Stomach (tissue), 9 donors: ENCODE results near the gene RABAC1. TPM values are rescaled to one million over a fixed set of nuclear protein-coding genes. Genes with fewer than 3 reads are reported as not detected.

Source experiments
- DNase-seq, 2 donors: peaks; one replicate each; pipeline versions ENCODE4 v3.0.0 to v3.0.0-alpha.2; 2013 to 2019
- H3K27ac ChIP-seq, 5 donors: fragments of 200-600 bp in 4 of 5; sonication (generic) in 4 of 5; one replicate each; pipeline ENCODE4 v1.5.1; 2013 to 2019; ENCODE audit warnings: mild to moderate bottlenecking in 1 of 5, moderate library complexity in 1 of 5
- H3K27me3 ChIP-seq, 3 donors: fragments of 200-600 bp; sonication (generic); one replicate each; pipeline ENCODE4 v1.5.1; 2017 to 2019; ENCODE audit warnings: mixed run types in 1 of 3
- H3K36me3 ChIP-seq, 4 donors: fragments of 200-600 bp; sonication (generic); 1 replicate in 3 of 4; 2 replicates in 1 of 4; pipeline ENCODE4 v1.5.1; 2016 to 2019
- H3K4me1 ChIP-seq, 4 donors: fragments of 200-600 bp; sonication (generic); one replicate each; pipeline ENCODE4 v1.5.1; 2016 to 2019
- H3K4me3 ChIP-seq, 4 donors: fragments of 200-600 bp; sonication (generic) in 3 of 4; one replicate each; pipeline ENCODE4 v1.5.1; 2016 to 2019; ENCODE audit warnings: mild to moderate bottlenecking in 1 of 4
- H3K9me3 ChIP-seq, 4 donors: fragments of 200-600 bp; sonication (generic); one replicate each; pipeline ENCODE4 v1.5.1; 2016 to 2019
- EP300 ChIP-seq: sonication (generic); formaldehyde crosslinking; IDR thresholded peaks from one replicate; pipeline ENCODE4 v1.6.1; 2017; ENCODE audit warnings: antibody characterized with exemption
- POLR2A ChIP-seq, 4 donors: fragments of 450-650 bp; IDR thresholded peaks; one replicate each; pipeline ENCODE4 v1.6.1; 2016; ENCODE audit warnings: antibody characterized with exemption in 4 of 4, control low read depth in 2 of 4, mild to moderate bottlenecking in 1 of 4, moderate library complexity in 1 of 4
- POLR2AphosphoS5 ChIP-seq, 3 donors: sonication (generic); formaldehyde crosslinking; IDR thresholded peaks; one replicate each; pipeline ENCODE4 v1.6.1; 2016; ENCODE audit warnings: antibody characterized with exemption in 3 of 3
- WGBS, 5 donors: extraction: QIAGEN DNeasy Blood & Tissue Kit in 3 of 5; methylation state at CpG; one replicate each; pipeline versions ENCODE4 v1.1.5 to v1.1.7; 2013 to 2018; 5-methylcytosine and 5-hydroxymethylcytosine counted together
- intact Hi-C: fragments of 100-400 bp; cut with DNase I; formaldehyde crosslinking; loops from one replicate; pipeline ENCODE4 v1.15.1; 2023; ENCODE audit warnings: low total_unique reads
- polyA plus RNA-seq, 3 donors: library from polyadenylated mRNA; stranded (reverse); fragments of 200-250 nt; gene quantifications; one replicate each; pipeline ENCODE4 v1.2.3, GENCODE V29; 2013
- total RNA-seq, 5 donors: library from RNA; depleted of rRNA; stranded (reverse); fragments of >200 nt; gene quantifications; one replicate each; pipeline versions ENCODE4 v1.1.0 to v1.2.3, GENCODE V29; 2014 to 2016
- TF ChIP-seq, protein P1 (sequence below), 7 experiments: fragments of 450-650 bp in 4 of 7; fragments of 200-600 bp in 3 of 7; sonication (generic) in 3 of 7; IDR thresholded peaks; one replicate each; pipeline ENCODE4 v1.5.1; 2016 to 2019; ENCODE audit warnings: antibody characterized with exemption in 7 of 7, control low read depth in 2 of 7, mild to moderate bottlenecking in 1 of 7
- donor health status: healthy with polysubstance abuse.
- donor health status: Bipolar disorder and iron deficiency.
- donor health status: healthy.

Gene RABAC1
- total and polyA plus RNA-seq, 8 donors, result 44.6 to 499 (median 132) TPM

- intact Hi-C loops, result no loop called here
- H3K27me3 ChIP-seq, result peaks cover 28 to 99% (median 86%) of the 10 kb centered on the region in 3 donors
- no peak for DNase-seq
- no peaks in the 10 kb centered on the region for H3K9me3 ChIP-seq
- no peaks in the 10 kb centered on the region for H3K36me3 ChIP-seq
- no peak overlapping the region for H3K4me3 ChIP-seq
- WGBS, 5 donors, result 43 to 62% (median 50%) methylated on average over 13 of the region's 13 CpGs
- no peak overlapping the region for H3K27ac ChIP-seq
- peaks cover 20 to 28% (median 22%) of the 10 kb centered on the region in 4 donors for H3K4me1 ChIP-seq
- no peak for TF ChIP-seq POLR2AphosphoS5 (IDR thresholded peaks at IDR 0.05)
- TF ChIP-seq EP300, result no peak
- TF ChIP-seq, protein P1, sequence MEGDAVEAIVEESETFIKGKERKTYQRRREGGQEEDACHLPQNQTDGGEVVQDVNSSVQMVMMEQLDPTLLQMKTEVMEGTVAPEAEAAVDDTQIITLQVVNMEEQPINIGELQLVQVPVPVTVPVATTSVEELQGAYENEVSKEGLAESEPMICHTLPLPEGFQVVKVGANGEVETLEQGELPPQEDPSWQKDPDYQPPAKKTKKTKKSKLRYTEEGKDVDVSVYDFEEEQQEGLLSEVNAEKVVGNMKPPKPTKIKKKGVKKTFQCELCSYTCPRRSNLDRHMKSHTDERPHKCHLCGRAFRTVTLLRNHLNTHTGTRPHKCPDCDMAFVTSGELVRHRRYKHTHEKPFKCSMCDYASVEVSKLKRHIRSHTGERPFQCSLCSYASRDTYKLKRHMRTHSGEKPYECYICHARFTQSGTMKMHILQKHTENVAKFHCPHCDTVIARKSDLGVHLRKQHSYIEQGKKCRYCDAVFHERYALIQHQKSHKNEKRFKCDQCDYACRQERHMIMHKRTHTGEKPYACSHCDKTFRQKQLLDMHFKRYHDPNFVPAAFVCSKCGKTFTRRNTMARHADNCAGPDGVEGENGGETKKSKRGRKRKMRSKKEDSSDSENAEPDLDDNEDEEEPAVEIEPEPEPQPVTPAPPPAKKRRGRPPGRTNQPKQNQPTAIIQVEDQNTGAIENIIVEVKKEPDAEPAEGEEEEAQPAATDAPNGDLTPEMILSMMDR (IDR thresholded peaks at IDR 0.05), result no peak
- TF ChIP-seq POLR2A (IDR thresholded peaks at IDR 0.05), result no peak
Measured at GRCh38 chr19:41924151-41925145, 34.7 kb downstream of the RABAC1 start.

GRCh38 chr19:41923045-41923788 lies 35.9 kb downstream of the RABAC1 start:
- no peak for DNase-seq
- intact Hi-C loops, result no loop called here
- no peaks in the 10 kb centered on the region for H3K9me3 ChIP-seq
- H3K4me3 ChIP-seq, result no peak overlapping the region
- no peaks in the 10 kb centered on the region for H3K36me3 ChIP-seq
- TF ChIP-seq POLR2A (IDR thresholded peaks at IDR 0.05), result no peak
- TF ChIP-seq, protein P1 (IDR thresholded peaks at IDR 0.05), result no peak
- no peak for TF ChIP-seq EP300
- no peak for TF ChIP-seq POLR2AphosphoS5 (IDR thresholded peaks at IDR 0.05)
- 40 to 49% (median 43%) methylated on average over 3 to 6 of the region's 6 CpGs for WGBS, 5 donors
- peaks cover 7 to 15% (median 10%) of the 10 kb centered on the region in 4 donors for H3K4me1 ChIP-seq
- H3K27ac ChIP-seq, result no peak overlapping the region
- H3K27me3 ChIP-seq, result peaks cover 26 to 99% (median 78%) of the 10 kb centered on the region in 3 donors

DNA sequence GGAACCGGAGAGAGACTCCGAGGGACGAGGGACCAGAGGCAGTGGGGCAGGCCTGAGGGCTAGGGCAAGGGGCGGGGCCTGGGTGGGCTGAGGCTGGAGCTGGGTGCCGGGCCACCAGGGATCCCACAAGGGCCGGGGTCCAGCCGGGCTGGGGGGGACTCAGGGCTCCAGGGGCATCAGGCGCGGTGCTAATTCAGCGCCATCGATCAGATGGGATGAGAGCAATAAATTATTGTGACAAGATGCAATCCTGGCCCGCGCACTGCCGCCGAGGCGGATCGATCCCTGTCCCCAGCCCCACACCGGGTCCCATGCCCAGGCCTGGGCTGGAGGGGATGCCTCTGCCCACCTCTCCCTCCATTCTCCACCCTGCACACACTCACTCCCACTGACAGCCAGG lies 36.5 kb downstream of the RABAC1 start:
- H3K36me3 ChIP-seq, result no peaks in the 10 kb centered on the region
- 14 to 31% (median 21%) methylated on average over 9 to 18 of the region's 18 CpGs for WGBS, 5 donors
- H3K4me1 ChIP-seq, result peaks cover under 1 to 9% (median 4%) of the 10 kb centered on the region in 4 donors
- TF ChIP-seq POLR2AphosphoS5 (IDR thresholded peaks at IDR 0.05) (no peak), POLR2A (IDR thresholded peaks at IDR 0.05) (no peak), EP300 (no peak)
- TF ChIP-seq, protein P1 (IDR thresholded peaks at IDR 0.05), result no peak
- H3K4me3 ChIP-seq, result no peak overlapping the region
- H3K27ac ChIP-seq, result no peak overlapping the region
- intact Hi-C loops, result no loop called here
- no peaks in the 10 kb centered on the region for H3K9me3 ChIP-seq
- no peak for DNase-seq
- H3K27me3 ChIP-seq, result peaks cover 21 to 99% (median 78%) of the 10 kb centered on the region in 3 donors
